Trophoblast cell (in vitro differentiated cells and primary cell): ENCODE data around the gene IMPG1.
A peak's percentile ranks its signal among the peaks of the same experiment; 100 is the strongest.

Source experiments
- DNase-seq, 2 donors: peaks; one replicate each; pipeline ENCODE4 v3.0.0-alpha.2; 2016
- H2AFZ ChIP-seq: 2 replicates; pipeline ENCODE4 v1.6.1; 2013; ENCODE audit warnings: low read length, moderate library complexity, mild to moderate bottlenecking; ENCODE audit not compliant: insufficient read depth, poor library complexity
- H2AK5ac ChIP-seq: 2 replicates; pipeline ENCODE4 v1.6.1; 2013; ENCODE audit warnings: mild to moderate bottlenecking, low read length
- H2BK120ac ChIP-seq: 2 replicates; pipeline ENCODE4 v1.6.1; 2013; ENCODE audit warnings: low read length, mild to moderate bottlenecking, moderate library complexity; ENCODE audit not compliant: insufficient read depth, poor library complexity
- H2BK12ac ChIP-seq: 2 replicates; pipeline ENCODE4 v1.6.1; 2013; ENCODE audit warnings: mild to moderate bottlenecking, low read length, moderate library complexity
- H2BK5ac ChIP-seq: 2 replicates; pipeline ENCODE4 v1.6.1; 2013; ENCODE audit warnings: low read length, low read depth, moderate library complexity, mild to moderate bottlenecking; ENCODE audit not compliant: poor library complexity
- H3K14ac ChIP-seq: 2 replicates; pipeline ENCODE4 v1.6.1; 2013; ENCODE audit warnings: mild to moderate bottlenecking, low read length
- H3K18ac ChIP-seq: 2 replicates; pipeline ENCODE4 v1.6.1; 2013; ENCODE audit warnings: mild to moderate bottlenecking, low read length
- H3K23ac ChIP-seq: 2 replicates; pipeline ENCODE4 v1.6.1; 2013; ENCODE audit warnings: low read length
- H3K27ac ChIP-seq: 2 replicates; pipeline ENCODE4 v1.5.1; 2013; ENCODE audit warnings: low read depth, mild to moderate bottlenecking, inconsistent platforms, low read length, moderate library complexity
- H3K27me3 ChIP-seq: 2 replicates; pipeline ENCODE4 v1.6.1; 2013; ENCODE audit warnings: inconsistent platforms, mild to moderate bottlenecking, low read length, moderate library complexity; ENCODE audit not compliant: insufficient read depth
- H3K36me3 ChIP-seq, 2 experiments: 1 replicate in 1 of 2; 2 replicates in 1 of 2; pipeline ENCODE4 v1.6.1; 2013; ENCODE audit warnings: low read length in 2 of 2, mild to moderate bottlenecking in 2 of 2, moderate library complexity in 1 of 2; ENCODE audit not compliant: insufficient read depth in 2 of 2, control insufficient read depth in 1 of 2
- H3K4ac ChIP-seq: 2 replicates; pipeline ENCODE4 v1.6.1; 2013; ENCODE audit warnings: low read depth, mild to moderate bottlenecking, low read length, moderate library complexity
- H3K4me1 ChIP-seq, 2 experiments: 1 replicate in 1 of 2; 2 replicates in 1 of 2; pipeline ENCODE4 v1.6.1; 2013; ENCODE audit warnings: low read length in 2 of 2, mild to moderate bottlenecking in 2 of 2, moderate library complexity in 1 of 2; ENCODE audit not compliant: insufficient read depth in 2 of 2, control insufficient read depth in 1 of 2
- H3K4me2 ChIP-seq: 2 replicates; pipeline ENCODE4 v1.6.1; 2013; ENCODE audit warnings: inconsistent platforms, mild to moderate bottlenecking, low read length, moderate library complexity
- H3K4me3 ChIP-seq: 2 replicates; pipeline ENCODE4 v1.5.1; 2013; ENCODE audit warnings: mild to moderate bottlenecking, low read depth, low read length, inconsistent platforms
- H3K79me1 ChIP-seq: one replicate; pipeline ENCODE4 v1.6.1; 2013; ENCODE audit warnings: low read length
- H3K79me2 ChIP-seq: 2 replicates; pipeline ENCODE4 v1.6.1; 2013; ENCODE audit warnings: low read length, mild to moderate bottlenecking; ENCODE audit not compliant: control insufficient read depth, insufficient read depth, poor library complexity
- H3K9ac ChIP-seq: 2 replicates; pipeline ENCODE4 v1.6.1; 2013; ENCODE audit warnings: mild to moderate bottlenecking, low read length
- H3K9me3 ChIP-seq: 2 replicates; pipeline ENCODE4 v1.6.1; 2013; ENCODE audit warnings: low read depth, mild to moderate bottlenecking, control low read depth, inconsistent platforms, low read length; ENCODE audit not compliant: insufficient read depth
- H4K12ac ChIP-seq: 2 replicates; pipeline ENCODE4 v1.6.1; 2013; ENCODE audit warnings: low read depth, mild to moderate bottlenecking, low read length, moderate library complexity
- H4K8ac ChIP-seq: 2 replicates; pipeline ENCODE4 v1.6.1; 2013; ENCODE audit warnings: low read depth, mild to moderate bottlenecking, low read length, moderate library complexity
- H4K91ac ChIP-seq: one replicate; pipeline ENCODE4 v1.6.1; 2013; ENCODE audit warnings: low read depth, mild to moderate bottlenecking, low read length, moderate library complexity
- WGBS: extraction: QIAGEN DNeasy Blood & Tissue Kit; methylation state at CpG from one replicate; pipeline ENCODE4 v1.1.7; 2013; ENCODE audit warnings: missing lambda C conversion rate; ENCODE audit not compliant: insufficient read length, insufficient coverage; ENCODE audit errors: extremely low coverage; 5-methylcytosine and 5-hydroxymethylcytosine counted together

The IMPG1 gene

GRCh38 chr6:75896526-75896925 is 175.9 kb downstream of the IMPG1 start:
- Histone ChIP-seq H3K9ac (no peak overlapping the region), H3K18ac (no peak overlapping the region), H4K91ac (no peak overlapping the region), H4K12ac (no peak overlapping the region), H3K4me2 (no peak overlapping the region), H3K4me1 (no peaks in the 10 kb centered on the region), H3K79me2 (no peaks in the 10 kb centered on the region), H3K27ac (no peak overlapping the region), H3K9me3 (no peaks in the 10 kb centered on the region), H2AK5ac (no peak overlapping the region), H3K4me3 (no peak overlapping the region), H4K8ac (no peak overlapping the region), H3K14ac (no peak overlapping the region), H2AFZ (no peak overlapping the region), H3K4ac (no peak overlapping the region), H2BK120ac (no peak overlapping the region), H2BK5ac (no peak overlapping the region), H3K23ac (no peak overlapping the region), H3K27me3 (no peaks in the 10 kb centered on the region), H3K79me1 (no peaks in the 10 kb centered on the region), H3K36me3 (peaks cover 2 to 4% of the 10 kb centered on the region in 2 experiments), H2BK12ac (no peak overlapping the region)
- DNase-seq, result no peak
- WGBS, result no CpG with 5 or more reads among the region's 3 CpGs

- no peak overlapping the region for H3K14ac ChIP-seq
- H3K23ac ChIP-seq, result no peak overlapping the region
- DNase-seq, result no peak
- H3K4ac ChIP-seq, result no peak overlapping the region
- no peak overlapping the region for H4K12ac ChIP-seq
- H3K36me3 ChIP-seq, result peaks cover 7 to 9% of the 10 kb centered on the region in 2 experiments
- no peak overlapping the region for H3K18ac ChIP-seq
- H2AFZ ChIP-seq, result no peak overlapping the region
- H3K9ac ChIP-seq, result no peak overlapping the region
- H4K91ac ChIP-seq, result no peak overlapping the region
- no peaks in the 10 kb centered on the region for H3K9me3 ChIP-seq
- no peaks in the 10 kb centered on the region for H3K79me1 ChIP-seq
- H2BK12ac ChIP-seq, result no peak overlapping the region
- no peak overlapping the region for H2BK120ac ChIP-seq
- WGBS, result no CpG with 5 or more reads among the region's 2 CpGs
- no peaks in the 10 kb centered on the region for H3K27me3 ChIP-seq
- H3K4me3 ChIP-seq, result no peak overlapping the region
- no peak overlapping the region for H2BK5ac ChIP-seq
- H4K8ac ChIP-seq, result no peak overlapping the region
- no peaks in the 10 kb centered on the region for H3K4me1 ChIP-seq
- no peaks in the 10 kb centered on the region for H3K79me2 ChIP-seq
- H2AK5ac ChIP-seq, result no peak overlapping the region
- no peak overlapping the region for H3K27ac ChIP-seq
- no peak overlapping the region for H3K4me2 ChIP-seq
These were observed 178.7 kb downstream of the IMPG1 start for GRCh38 chr6:75893776-75894152.

DNA sequence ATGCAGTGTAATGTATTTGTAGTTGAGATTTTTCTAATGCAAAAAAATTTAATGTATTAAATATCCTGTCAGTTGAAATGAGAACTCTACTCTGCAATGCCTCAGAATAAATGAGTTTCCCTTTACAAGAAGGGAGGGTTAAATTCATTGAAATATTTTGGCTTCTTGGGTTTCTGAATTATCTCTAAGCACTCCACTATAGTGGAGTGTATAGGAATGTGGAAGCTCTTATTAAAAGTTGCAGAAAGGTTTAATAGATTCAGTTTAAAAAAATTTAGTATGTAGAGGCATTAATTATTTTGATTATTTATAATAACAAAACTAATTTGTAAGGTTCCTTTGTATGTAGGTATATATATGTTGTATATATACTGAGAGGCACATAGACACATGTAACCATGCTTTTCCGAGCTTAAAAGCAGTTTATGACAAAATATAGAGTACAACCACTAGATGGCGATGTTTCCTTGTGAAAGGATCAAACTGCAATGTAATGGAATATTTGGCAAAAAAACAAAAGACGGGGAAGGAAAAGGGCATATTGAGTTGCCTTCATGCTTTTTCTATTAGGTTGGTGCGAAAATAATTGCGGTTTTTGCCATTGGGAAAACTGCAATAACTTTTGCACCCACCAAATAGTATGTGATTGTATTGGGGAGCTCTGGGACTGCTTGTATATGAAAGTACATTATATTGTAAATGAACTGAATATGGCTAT is 179.2 kb downstream of the IMPG1 start:
- H3K4me1 ChIP-seq, result no peaks in the 10 kb centered on the region
- H2BK12ac ChIP-seq, result no peak overlapping the region
- no peak overlapping the region for H3K23ac ChIP-seq
- no peak overlapping the region for H3K14ac ChIP-seq
- no peaks in the 10 kb centered on the region for H3K9me3 ChIP-seq
- H2BK5ac ChIP-seq, result no peak overlapping the region
- DNase-seq, result peak in 1 of 2 donors; percentile 93
- H2AK5ac ChIP-seq, result no peak overlapping the region
- no peak overlapping the region for H4K8ac ChIP-seq
- H3K36me3 ChIP-seq, result peaks cover 7% of the 10 kb centered on the region in 2 experiments
- no peak overlapping the region for H2AFZ ChIP-seq
- no peak overlapping the region for H4K91ac ChIP-seq
- no CpG with 5 or more reads among the region's 5 CpGs for WGBS
- H3K79me1 ChIP-seq, result no peaks in the 10 kb centered on the region
- no peak overlapping the region for H3K4me2 ChIP-seq
- no peak overlapping the region for H3K9ac ChIP-seq
- no peaks in the 10 kb centered on the region for H3K79me2 ChIP-seq
- no peak overlapping the region for H3K27ac ChIP-seq
- H3K4me3 ChIP-seq, result no peak overlapping the region
- no peaks in the 10 kb centered on the region for H3K27me3 ChIP-seq
- H3K18ac ChIP-seq, result no peak overlapping the region
- no peak overlapping the region for H4K12ac ChIP-seq
- H3K4ac ChIP-seq, result no peak overlapping the region
- H2BK120ac ChIP-seq, result no peak overlapping the region

DNA sequence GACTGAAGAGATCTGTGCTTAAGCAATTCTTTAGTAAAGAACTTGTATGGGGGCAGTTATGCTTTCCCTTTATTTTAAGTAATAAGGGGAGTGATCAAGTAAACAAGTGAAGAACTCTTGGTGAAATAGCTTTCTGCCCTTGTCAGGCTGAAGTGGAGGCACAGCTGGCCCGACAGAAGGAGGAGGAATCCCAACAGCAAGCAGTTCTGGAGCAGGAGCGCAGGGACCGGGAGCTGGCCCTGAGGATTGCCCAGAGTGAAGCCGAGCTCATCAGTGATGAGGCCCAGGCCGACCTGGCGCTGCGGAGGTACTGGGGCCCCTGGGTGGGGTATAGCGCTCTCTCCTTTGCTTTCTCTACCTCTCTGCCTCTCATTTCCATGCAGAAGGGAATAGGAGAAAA is 180.1 kb downstream of the IMPG1 start:
- Histone ChIP-seq H2AFZ (no peak overlapping the region), H2AK5ac (no peak overlapping the region), H3K14ac (no peak overlapping the region), H4K12ac (peak overlapping the region; percentile 7), H3K9ac (no peak overlapping the region), H3K18ac (no peak overlapping the region), H4K91ac (no peak overlapping the region), H3K4me3 (no peak overlapping the region), H2BK5ac (no peak overlapping the region), H4K8ac (no peak overlapping the region), H2BK120ac (no peak overlapping the region), H3K27me3 (no peaks in the 10 kb centered on the region), H3K4me2 (no peak overlapping the region), H3K79me2 (no peaks in the 10 kb centered on the region), H3K79me1 (no peaks in the 10 kb centered on the region), H3K23ac (no peak overlapping the region), H3K36me3 (peaks cover 7% of the 10 kb centered on the region in 2 experiments), H3K9me3 (no peaks in the 10 kb centered on the region), H3K27ac (no peak overlapping the region), H2BK12ac (no peak overlapping the region), H3K4me1 (no peaks in the 10 kb centered on the region), H3K4ac (no peak overlapping the region)
- WGBS, result no CpG with 5 or more reads among the region's 8 CpGs
- no peak for DNase-seq
